GM23338 (cell line): Measurements from ENCODE around the gene ATP23. TPM values are rescaled to one million over a fixed set of nuclear protein-coding genes. Genes with fewer than 3 reads are reported as not detected.

Experiments used
- ATAC-seq: fragments of 200-7000 bp; cut with Tn5 transposase; 3 replicates; pipeline ENCODE4 v1.9.1; 2020
- DNase-seq: peaks from one replicate; pipeline ENCODE4 v3.0.0-alpha.2; 2015; ENCODE audit warnings: low spot score
- H2AFZ ChIP-seq: fragments of 200-600 bp; sonication (generic); 2 replicates; pipeline ENCODE4 v1.8.0; 2016; ENCODE audit warnings: antibody characterized with exemption, mild to moderate bottlenecking, moderate library complexity
- H3F3A ChIP-seq: fragments of 200-600 bp; sonication (generic); replicated peaks from 2 replicates; pipeline ENCODE4 v1.8.0; 2017; ENCODE audit warnings: antibody characterized with exemption, mixed run types, low read depth
- H3K27ac ChIP-seq: fragments of 200-600 bp; sonication (generic); 2 replicates; pipeline ENCODE4 v1.6.1; 2016; ENCODE audit warnings: low read depth
- H3K27me3 ChIP-seq: fragments of 200-600 bp; sonication (generic); 2 replicates; pipeline ENCODE4 v1.8.0; 2016; ENCODE audit warnings: mild to moderate bottlenecking, mixed run types, moderate library complexity; ENCODE audit not compliant: insufficient read depth
- H3K36me3 ChIP-seq: fragments of 200-600 bp; sonication (generic); 2 replicates; pipeline ENCODE4 v1.8.0; 2016; ENCODE audit warnings: mild to moderate bottlenecking; ENCODE audit not compliant: insufficient read depth
- H3K4me1 ChIP-seq: fragments of 200-600 bp; sonication (generic); 2 replicates; pipeline ENCODE4 v1.8.0; 2016; ENCODE audit warnings: mild to moderate bottlenecking, moderate library complexity; ENCODE audit not compliant: insufficient read depth
- H3K4me2 ChIP-seq: fragments of 200-600 bp; sonication (generic); 2 replicates; pipeline ENCODE4 v1.7.1; 2017; ENCODE audit warnings: mixed run types
- H3K4me3 ChIP-seq: fragments of 200-600 bp; sonication (generic); 2 replicates; pipeline ENCODE4 v1.6.1; 2016; ENCODE audit warnings: mixed run types
- H3K79me2 ChIP-seq: fragments of 200-600 bp; sonication (generic); replicated peaks from 2 replicates; pipeline ENCODE4 v1.8.0; 2017; ENCODE audit warnings: mild to moderate bottlenecking; ENCODE audit not compliant: insufficient read depth
- H3K9me2 ChIP-seq: fragments of 200-600 bp; sonication (generic); 2 replicates; pipeline ENCODE4 v1.8.0; 2017; ENCODE audit not compliant: insufficient read depth
- H4K20me1 ChIP-seq: fragments of 200-600 bp; sonication (generic); replicated peaks from 2 replicates; pipeline ENCODE4 v1.8.0; 2017; ENCODE audit warnings: mild to moderate bottlenecking; ENCODE audit not compliant: insufficient read depth
- H3K27ac Mint-ChIP-seq: 2 replicates; pipeline ENCODE4 v1.8.0; 2020; ENCODE audit warnings: inconsistent platforms, mild to moderate bottlenecking, moderate library complexity, mixed read lengths
- H3K27me3 Mint-ChIP-seq: 3 replicates; pipeline ENCODE4 v1.8.0; 2022; ENCODE audit warnings: low read depth, mild to moderate bottlenecking, moderate library complexity, mixed read lengths, inconsistent platforms; ENCODE audit not compliant: insufficient read depth, poor library complexity
- H3K36me3 Mint-ChIP-seq: 3 replicates; pipeline ENCODE4 v1.8.0; 2021; ENCODE audit warnings: low read depth, mild to moderate bottlenecking, inconsistent platforms, moderate library complexity, mixed read lengths
- H3K4me1 Mint-ChIP-seq: 3 replicates; pipeline ENCODE4 v1.8.0; 2020; ENCODE audit warnings: mild to moderate bottlenecking, inconsistent platforms, mixed read lengths
- H3K4me3 Mint-ChIP-seq: 3 replicates; pipeline ENCODE4 v1.8.0; 2021; ENCODE audit warnings: moderate library complexity, mild to moderate bottlenecking, inconsistent platforms, mixed read lengths
- H3K9me3 Mint-ChIP-seq: 3 replicates; pipeline ENCODE4 v1.8.0; 2020; ENCODE audit warnings: moderate library complexity, mild to moderate bottlenecking, inconsistent platforms, mixed read lengths
- CREB1 ChIP-seq: fragments of 250-450 bp; sonication (Bioruptor Pico); IDR thresholded peaks from 2 replicates; pipeline ENCODE4 v1.5.0; 2020; ENCODE audit warnings: low read depth, mild to moderate bottlenecking, moderate library complexity
- CTCF ChIP-seq, 2 experiments: fragments of 200-600 bp in 1 of 2; sonication (generic) in 1 of 2; conservative IDR thresholded peaks; 2 replicates each; pipeline versions ENCODE4 v1.5.1 to v1.6.1; 2016 to 2017; ENCODE audit warnings: antibody characterized with exemption in 2 of 2, low read depth in 2 of 2, mild to moderate bottlenecking in 2 of 2, moderate library complexity in 1 of 2
- ETS1 ChIP-seq: IDR thresholded peaks from 2 replicates; pipeline ENCODE4 v1.6.1; 2016; ENCODE audit warnings: antibody characterized with exemption
- EZH2 ChIP-seq: fragments of 200-600 bp; sonication (generic); IDR thresholded peaks from one replicate; pipeline ENCODE4 v1.8.0; 2017; ENCODE audit warnings: antibody characterized with exemption, mild to moderate bottlenecking, low read depth; ENCODE audit not compliant: unreplicated experiment
- EZH2phosphoT487 ChIP-seq: fragments of 200-600 bp; sonication (generic); IDR thresholded peaks from one replicate; pipeline ENCODE4 v1.8.1; 2018; ENCODE audit warnings: antibody characterized with exemption; ENCODE audit not compliant: unreplicated experiment
- JUNB ChIP-seq: IDR thresholded peaks from one replicate; pipeline ENCODE4 v1.6.1; 2016; ENCODE audit warnings: antibody characterized with exemption; ENCODE audit not compliant: unreplicated experiment
- NANOG ChIP-seq: IDR thresholded peaks from 2 replicates; pipeline ENCODE4 v1.6.1; 2016; ENCODE audit warnings: antibody characterized with exemption, borderline replicate concordance
- POLR2AphosphoS5 ChIP-seq: IDR thresholded peaks from 2 replicates; pipeline ENCODE4 v1.6.1; 2016; ENCODE audit warnings: antibody characterized with exemption, low read depth
- REST ChIP-seq: IDR thresholded peaks from one replicate; pipeline ENCODE4 v1.6.1; 2018; ENCODE audit warnings: antibody characterized with exemption; ENCODE audit not compliant: unreplicated experiment
- STAT1 ChIP-seq: IDR thresholded peaks from one replicate; pipeline ENCODE4 v1.6.1; 2016; ENCODE audit warnings: antibody characterized with exemption; ENCODE audit not compliant: unreplicated experiment
- ZNF114 ChIP-seq: fragments of 250-450 bp; sonication (Bioruptor Pico); IDR thresholded peaks from 2 replicates; pipeline ENCODE4 v1.5.0; 2020; ENCODE audit warnings: mild to moderate bottlenecking, moderate library complexity
- ZNF331 ChIP-seq: fragments of 250-450 bp; sonication (Bioruptor Pico); IDR thresholded peaks from 2 replicates; pipeline ENCODE4 v1.5.0; 2020; ENCODE audit warnings: low read depth, mild to moderate bottlenecking, moderate library complexity
- ZNF462 ChIP-seq: fragments of 250-450 bp; sonication (Bioruptor Pico); IDR thresholded peaks from 2 replicates; pipeline ENCODE4 v1.5.0; 2020; ENCODE audit warnings: mild to moderate bottlenecking, moderate library complexity
- polyA plus RNA-seq: library from polyadenylated mRNA; unstranded; fragments of >200 nt; fragmentation: Nextera tagmentation; extraction: Ambion mirVana; gene quantifications from 2 replicates; pipeline ENCODE4 v1.2.1, GENCODE V29; 2016
- total RNA-seq: library from RNA; depleted of rRNA; stranded (reverse); fragments of >200 nt; shearing (Covaris generic); gene quantifications from 2 replicates; pipeline ENCODE4 v1.2.3, GENCODE V29; 2014

ATP23 gene
- total and polyA plus RNA-seq, 2 experiments from 2014 or later, result 14.7 to 21.0 TPM

GRCh38 chr12:57894399-57895292, 46.7 kb upstream of the ATP23 start:
- no peaks in the 10 kb centered on the region for H3K9me3 Mint-ChIP-seq
- H3K27ac ChIP-seq, result no peak overlapping the region

More at GRCh38 chr12:57894399-57895292, 46.7 kb upstream of the ATP23 start:
- Histone ChIP-seq H3K36me3 (no peaks in the 10 kb centered on the region), H3K4me3 (no peak overlapping the region), H3F3A (0 out of 2 replicates have a peak, but pooled peaks cover 6% of the 10 kb centered on the region), H4K20me1 (no peaks in the 10 kb centered on the region), H2AFZ (peak overlapping the region; percentile 92; the same call in 1 of the 2 replicates), H3K4me1 (peaks cover 24% of the 10 kb centered on the region), H3K27me3 (peaks cover 21% of the 10 kb centered on the region; the same call in 1 of the 2 replicates), H3K79me2 (no peaks in the 10 kb centered on the region), H3K4me2 (peak overlapping the region; percentile 53; the same call in 1 of the 2 replicates), H3K9me2 (no peaks in the 10 kb centered on the region)
- Mint-ChIP-seq H3K4me1 (peaks cover 43% of the 10 kb centered on the region), H3K4me3 (peak overlapping the region; percentile 50; the same call in 1 of the 3 replicates), H3K27ac (no peak overlapping the region), H3K27me3 (peaks cover 27% of the 10 kb centered on the region), H3K36me3 (no peaks in the 10 kb centered on the region; the same call in 2 of the 3 replicates)
- no peak for DNase-seq
- ATAC-seq, result no peak
- TF ChIP-seq NANOG (no peak), ETS1 (no peak), EZH2phosphoT487 (no peak), ZNF114 (no peak), ZNF331 (CRISPR knock-in tag) (no peak), CREB1 (CRISPR knock-in tag) (no peak), JUNB (no peak), POLR2AphosphoS5 (no peak), EZH2 (no peak), STAT1 (no peak), ZNF462 (CRISPR knock-in tag) (no peak), CTCF (conservative IDR thresholded peaks at IDR 0.05; ENCODE audit: low read depth in 2 of 2) (no peak), REST (no peak)
